ENCODE results near the gene CLDN24.

Gene CLDN24

GRCh38 chr4:183321079-183321478 is 1.1 kb downstream of the CLDN24 start:
- no peak for DNase-seq (ENCODE audit: low read depth in 2 of 2)

DNA sequence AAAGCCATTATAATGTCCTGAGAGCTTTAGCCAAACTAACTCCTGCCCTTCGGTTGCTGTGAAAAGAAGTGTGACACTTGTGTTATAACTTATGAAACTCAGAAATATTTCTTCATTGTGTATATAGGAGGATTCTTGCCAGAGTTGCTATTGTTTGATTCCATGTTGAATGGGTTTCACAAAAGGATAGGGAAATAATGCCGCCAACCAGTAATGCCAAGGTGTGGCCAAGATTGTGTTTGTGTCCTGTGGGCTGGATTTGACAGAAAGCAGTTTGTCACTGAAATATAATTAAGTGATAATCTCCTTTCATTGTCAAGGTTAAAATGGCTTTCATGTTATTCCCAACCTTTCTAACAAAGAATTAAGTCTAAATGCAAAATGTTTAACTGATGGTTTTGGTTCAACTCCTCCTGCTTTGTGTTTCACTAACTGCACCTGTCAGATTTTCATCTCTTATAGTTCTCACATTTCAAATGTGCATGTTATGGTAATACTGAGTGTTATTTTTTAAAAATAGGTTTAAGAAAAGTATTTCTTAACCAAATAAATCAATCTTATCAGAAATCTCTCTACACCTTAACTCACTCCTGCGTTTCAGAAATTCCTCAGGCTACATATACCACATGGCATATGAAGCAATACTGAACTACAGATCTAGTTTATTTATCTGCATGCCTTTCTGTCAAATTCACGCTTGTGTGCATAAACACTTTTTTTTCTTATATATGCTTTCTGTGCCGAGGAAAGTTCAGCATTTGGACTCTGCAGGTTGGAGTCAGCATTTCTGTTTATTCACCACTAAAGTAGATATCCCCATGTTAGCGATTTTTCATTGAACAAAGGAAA is 1.8 kb downstream of the CLDN24 start, which contains the start of gene CLDN22:
Gene CLDN22, minus strand, starts transcription at position 66 of the 849 bp plus-strand sequence. Its CDS starts 58 bp downstream, at position 8.
- DNase-seq (ENCODE audit: low read depth in 2 of 2) = no peak

DNA sequence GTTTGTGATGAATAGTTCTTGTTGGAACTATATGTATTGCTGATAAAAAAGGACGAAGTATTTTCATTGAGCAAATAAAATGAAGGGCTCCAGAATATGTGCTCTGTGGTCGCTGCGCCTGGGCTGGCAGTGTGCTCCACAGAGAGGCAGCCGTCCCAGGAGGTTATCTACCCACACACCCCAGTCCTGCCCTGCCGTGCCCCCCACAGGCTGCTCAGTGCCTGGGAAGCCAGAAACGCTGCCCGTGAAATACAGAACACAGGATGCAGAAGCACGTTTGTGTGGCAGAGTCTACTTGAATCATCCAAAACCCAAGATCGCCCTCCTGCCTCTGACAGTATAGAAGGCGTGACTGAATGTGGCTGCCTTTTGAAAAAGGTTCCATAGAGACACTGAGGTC is 3.6 kb downstream of the CLDN24 start:
- no peak for DNase-seq (ENCODE audit: low read depth in 2 of 2)

GRCh38 chr4:183314806-183315205 is 7.4 kb downstream of the CLDN24 start:
- no peak for DNase-seq (ENCODE audit: low read depth in 2 of 2)

DNA sequence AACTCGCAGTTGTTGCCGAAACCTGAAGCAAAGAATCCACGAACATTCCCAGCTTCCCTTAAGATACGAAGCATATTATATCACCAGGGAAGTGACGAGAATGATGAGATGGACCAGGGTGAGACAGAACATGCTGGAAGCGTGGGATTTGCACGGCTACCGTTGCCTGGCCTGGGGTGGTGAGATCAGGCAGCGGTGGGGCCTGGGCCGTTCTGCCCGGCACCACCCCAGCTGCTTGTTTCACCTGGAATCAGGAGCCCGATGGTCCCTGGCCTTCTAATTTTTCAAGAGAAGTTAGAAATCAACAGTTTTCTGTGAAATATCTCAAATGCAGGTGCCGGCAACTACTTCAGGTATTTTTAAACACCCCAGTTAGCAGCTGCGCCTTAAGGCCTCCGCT is 7.9 kb downstream of the CLDN24 start:
- DNase-seq (ENCODE audit: low read depth in 2 of 2) = no peak

GRCh38 chr4:183312841-183313240 is 9.4 kb downstream of the CLDN24 start:
- no peak for DNase-seq (ENCODE audit: low read depth in 2 of 2)

GRCh38 chr4:183306811-183307210 is 15.4 kb downstream of the CLDN24 start:
- no peak for DNase-seq (ENCODE audit: low read depth in 2 of 2)

DNA sequence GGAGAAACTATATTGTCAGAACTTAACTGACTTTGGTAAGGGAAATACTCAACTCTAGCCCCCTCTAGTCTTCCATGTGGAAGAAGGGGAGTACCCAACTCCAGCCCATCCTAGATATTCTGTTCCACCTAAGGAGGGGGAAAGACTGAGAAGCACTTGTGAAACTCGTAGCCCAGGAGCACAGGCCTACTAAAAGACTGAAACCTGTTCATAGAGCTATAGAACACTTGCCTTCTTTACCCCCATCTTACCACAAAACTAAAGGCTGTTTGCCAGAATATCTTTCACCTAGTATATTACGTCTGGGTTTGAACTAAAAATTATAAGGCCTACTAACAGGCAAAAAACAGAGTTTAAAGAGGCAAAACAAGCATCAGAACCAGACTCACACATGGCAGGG is 17.7 kb downstream of the CLDN24 start:
- no peak for DNase-seq (ENCODE audit: low read depth in 2 of 2)

DNA sequence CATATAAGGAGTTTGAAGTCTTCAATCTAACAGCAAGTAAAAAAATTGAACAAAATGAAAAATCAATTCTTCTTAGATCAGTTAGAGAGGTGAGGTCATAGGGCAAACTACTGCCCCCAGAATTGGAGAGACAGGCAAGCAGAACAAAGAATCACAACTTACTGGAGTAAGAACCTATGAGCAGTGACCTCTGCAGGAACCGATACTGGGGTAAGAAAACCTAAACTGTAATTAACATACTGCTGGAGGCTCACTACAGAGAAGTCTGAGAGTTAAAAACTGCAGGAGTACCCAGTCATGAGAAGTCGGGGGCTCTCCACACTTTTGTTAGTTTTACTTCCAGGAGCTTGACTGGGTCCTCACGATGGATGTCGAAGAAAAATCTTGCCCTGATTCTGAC is 18.2 kb downstream of the CLDN24 start:
- DNase-seq (ENCODE audit: low read depth in 2 of 2) = no peak

DNA sequence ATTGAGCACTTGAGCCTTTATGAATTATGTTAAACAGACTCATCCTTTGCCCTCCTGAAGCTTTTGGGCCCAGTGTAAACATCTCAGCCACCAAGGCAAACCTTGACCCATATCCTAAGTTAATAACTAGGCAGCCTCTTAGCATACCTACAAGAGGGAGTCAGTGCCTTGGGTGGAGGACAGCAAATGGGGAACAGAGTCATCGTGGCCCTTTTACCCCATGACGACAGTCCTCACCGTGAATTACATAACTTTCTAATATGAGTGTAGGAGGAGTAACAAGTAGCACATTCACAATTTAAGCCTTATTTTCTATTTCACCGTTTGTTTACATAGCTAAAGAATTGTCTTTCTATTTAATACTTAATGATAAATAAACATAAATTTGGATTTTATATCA is 18.9 kb downstream of the CLDN24 start:
- no peak for DNase-seq (ENCODE audit: low read depth in 2 of 2)

GRCh38 chr4:183300655-183301054 is 21.6 kb downstream of the CLDN24 start:
- DNase-seq (ENCODE audit: low read depth in 2 of 2) = no peak

DNA sequence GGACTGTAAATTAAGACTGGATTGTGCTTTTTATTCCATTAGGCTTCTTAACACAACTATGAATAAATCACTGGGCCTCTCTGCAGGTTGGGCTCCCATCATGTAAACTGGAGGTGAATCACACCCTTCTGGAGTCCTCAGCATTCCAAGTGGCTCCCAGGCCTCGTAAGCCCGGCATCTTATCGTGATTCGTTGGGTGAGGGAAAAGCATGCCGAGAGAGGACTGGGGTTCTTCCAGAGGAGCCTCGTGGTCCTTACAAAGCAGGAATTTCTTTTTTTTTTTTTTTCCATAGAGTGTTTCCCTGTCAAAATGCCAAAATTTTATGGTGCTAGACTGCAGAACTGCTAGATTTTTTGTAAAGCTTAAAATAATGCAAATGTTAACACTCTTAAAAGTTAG is 22.2 kb downstream of the CLDN24 start:
- no peak for DNase-seq (ENCODE audit: low read depth in 2 of 2)

- no peak for DNase-seq (ENCODE audit: low read depth in 2 of 2)
Measured at GRCh38 chr4:183299464-183299863, 22.8 kb downstream of the CLDN24 start.

DNA sequence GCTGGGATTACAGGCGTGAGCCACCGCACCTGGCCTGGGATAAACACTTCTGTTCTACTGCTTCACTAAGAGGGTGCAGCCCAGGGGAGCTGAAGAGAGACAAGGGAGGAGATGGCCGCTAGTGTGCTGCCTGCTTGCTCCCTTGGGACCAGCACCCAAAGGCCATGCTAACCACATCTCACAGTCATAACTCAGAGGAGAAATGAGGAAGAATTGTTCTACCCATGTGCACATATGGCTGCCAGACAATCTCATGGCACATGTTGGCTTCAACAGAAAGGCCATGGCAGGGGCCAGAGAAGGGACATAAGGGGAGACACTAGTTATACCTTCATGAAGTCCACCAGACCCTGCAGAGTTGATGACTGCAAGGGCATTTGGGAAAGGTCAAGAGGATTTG is 24.6 kb downstream of the CLDN24 start:
- DNase-seq (ENCODE audit: low read depth in 2 of 2) = no peak

GRCh38 chr4:183295711-183296110 is 26.5 kb downstream of the CLDN24 start:
- no peak for DNase-seq (ENCODE audit: low read depth in 2 of 2)

DNA sequence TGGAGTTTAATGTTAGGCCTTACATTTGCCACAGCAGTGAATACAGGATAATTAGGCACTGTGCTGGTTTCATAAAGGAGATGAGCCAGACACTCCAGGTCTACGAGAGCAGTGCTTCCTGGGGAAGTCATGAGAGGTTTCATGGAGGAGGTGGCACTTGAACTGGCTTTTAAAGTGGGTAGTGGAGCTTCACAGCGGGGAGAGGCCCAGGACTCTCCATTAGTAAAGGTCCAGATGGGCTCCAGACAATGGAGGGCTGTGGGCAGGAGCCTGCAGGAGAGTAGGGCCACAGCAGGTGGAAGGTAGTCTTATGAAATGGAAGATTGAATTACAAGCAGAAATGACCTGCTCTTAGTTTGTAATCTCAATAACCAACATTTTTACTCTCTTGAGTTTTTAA is 31.2 kb downstream of the CLDN24 start:
- no peak for DNase-seq (ENCODE audit: low read depth in 2 of 2)

GRCh38 chr4:183289688-183290087 is 32.5 kb downstream of the CLDN24 start:
- no peak for DNase-seq (ENCODE audit: low read depth in 2 of 2)

DNA sequence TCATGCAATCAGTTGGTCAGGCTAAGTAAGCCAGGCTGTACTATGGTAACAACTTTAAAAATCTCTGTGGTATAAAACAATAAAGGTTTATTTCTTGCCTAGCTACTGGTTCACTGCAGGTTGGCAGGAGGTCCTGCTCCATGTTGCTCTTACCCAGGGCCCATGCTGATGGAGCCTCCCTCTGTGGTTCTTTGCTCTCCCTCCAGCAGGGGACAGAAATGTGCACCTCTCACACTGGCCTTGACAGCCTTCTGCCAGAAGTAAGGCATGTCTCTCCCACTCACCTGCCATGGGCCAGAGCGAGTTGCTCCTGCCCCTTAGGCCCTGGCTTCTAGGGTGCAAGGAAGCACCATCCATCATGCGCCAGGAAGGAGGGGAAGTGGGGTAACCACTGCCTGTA is 33.3 kb downstream of the CLDN24 start:
- DNase-seq (ENCODE audit: low read depth in 2 of 2) = no peak

- no peak for DNase-seq (ENCODE audit: low read depth in 2 of 2)
Measured at GRCh38 chr4:183287677-183288076, 34.5 kb downstream of the CLDN24 start.

DNA sequence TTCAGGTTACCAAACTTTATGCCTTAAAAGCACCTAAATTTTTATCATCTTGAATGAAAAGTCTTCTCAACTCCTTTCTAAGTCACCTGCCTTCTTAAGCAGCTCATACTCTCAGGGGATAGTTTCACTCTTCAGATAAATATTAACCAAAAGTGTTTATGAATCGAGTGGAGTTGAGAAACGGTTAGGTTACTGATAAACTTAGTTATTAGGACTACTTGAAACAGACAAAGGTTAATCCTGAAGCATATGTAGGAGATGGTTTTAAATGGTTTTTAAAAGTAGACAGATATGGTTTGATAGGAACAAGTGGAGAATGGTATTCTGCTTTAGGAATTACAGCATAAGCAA is 34.9 kb downstream of the CLDN24 start:
- DNase-seq (ENCODE audit: low read depth in 2 of 2) = no peak

GRCh38 chr4:183286590-183287308 is 35.5 kb downstream of the CLDN24 start:
- DNase-seq (ENCODE audit: low read depth in 2 of 2) = no peak

DNA sequence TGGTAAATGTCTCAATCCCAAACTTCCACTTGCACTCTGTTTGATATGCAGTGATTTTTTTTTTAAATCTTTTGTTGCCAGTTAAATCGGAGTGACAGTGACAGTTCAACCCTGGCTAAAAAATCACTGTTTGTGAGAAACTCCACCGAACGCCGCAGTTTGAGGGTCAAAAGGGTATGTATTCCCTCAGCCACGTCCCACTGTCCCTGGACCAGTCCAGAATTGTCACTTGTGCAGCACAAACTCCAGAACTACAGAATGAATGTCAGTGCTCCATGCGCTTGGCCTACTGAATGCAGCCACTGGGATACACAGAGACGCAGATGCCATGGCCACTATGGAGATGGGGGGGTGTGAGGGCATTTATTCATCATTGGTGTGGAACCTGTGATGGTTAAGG is 36.3 kb downstream of the CLDN24 start:
- no peak for DNase-seq (ENCODE audit: low read depth in 2 of 2)

- no peak for DNase-seq (ENCODE audit: low read depth in 2 of 2)
Measured at GRCh38 chr4:183284965-183285364, 37.3 kb downstream of the CLDN24 start.
